ENCODE measurements around the gene NPNT.
A peak's percentile ranks its signal among the peaks of the same experiment; 100 is the strongest.

The NPNT gene

GRCh38 chr4:105951198-105951597 is 55.9 kb downstream of the NPNT start:
- TF ChIP-seq MYC (IDR thresholded peaks at IDR 0.05; ENCODE audit: low read depth, low read length), result no peak
- peak; percentile 41 for DNase-seq (ENCODE audit: low read depth)
- H3K4me3 ChIP-seq (ENCODE audit: low read depth, low read length), result no peak overlapping the region

- no peak for DNase-seq (ENCODE audit: low read depth)
- TF ChIP-seq MAX (IDR thresholded peaks at IDR 0.05; ENCODE audit: low read depth, low read length) (no peak), CTCF (IDR thresholded peaks at IDR 0.05; ENCODE audit: low read depth, low read length) (no peak), MYC (IDR thresholded peaks at IDR 0.05; ENCODE audit: low read depth, low read length) (no peak)
- H3K4me3 ChIP-seq (ENCODE audit: low read depth, low read length), result no peak overlapping the region
Observed at GRCh38 chr4:105952591-105952990, 57.3 kb downstream of the NPNT start.

GRCh38 chr4:105956569-105956968 is 61.3 kb downstream of the NPNT start:
- no peak for DNase-seq (ENCODE audit: low read depth)
- no peak for TF ChIP-seq MYC (IDR thresholded peaks at IDR 0.05; ENCODE audit: low read depth, low read length)
- TF ChIP-seq POLR2A (IDR thresholded peaks at IDR 0.05; ENCODE audit: extremely low read depth, insufficient read length), result no peak
- TF ChIP-seq MAX (IDR thresholded peaks at IDR 0.05; ENCODE audit: low read depth, low read length), result no peak
- H3K4me3 ChIP-seq (ENCODE audit: low read depth, low read length), result no peak overlapping the region

GRCh38 chr4:105957680-105958079 is 62.4 kb downstream of the NPNT start:
- TF ChIP-seq MAX (IDR thresholded peaks at IDR 0.05; ENCODE audit: low read depth, low read length), result no peak
- TF ChIP-seq MYC (IDR thresholded peaks at IDR 0.05; ENCODE audit: low read depth, low read length), result no peak
- TF ChIP-seq POLR2A (IDR thresholded peaks at IDR 0.05; ENCODE audit: extremely low read depth, insufficient read length), result no peak
- TF ChIP-seq CTCF (IDR thresholded peaks at IDR 0.05; ENCODE audit: low read depth, low read length), result no peak
- DNase-seq (ENCODE audit: low read depth), result no peak
- H3K4me3 ChIP-seq (ENCODE audit: low read depth, low read length), result no peak overlapping the region

- no peak for TF ChIP-seq MAX (IDR thresholded peaks at IDR 0.05; ENCODE audit: low read depth, low read length)
- TF ChIP-seq MYC (IDR thresholded peaks at IDR 0.05; ENCODE audit: low read depth, low read length), result no peak
- no peak overlapping the region for H3K4me3 ChIP-seq (ENCODE audit: low read depth, low read length)
- no peak for DNase-seq (ENCODE audit: low read depth)
Observed at GRCh38 chr4:105963461-105964400, 68.5 kb downstream of the NPNT start.

- H3K4me3 ChIP-seq (ENCODE audit: low read depth, low read length), result no peak overlapping the region
- no peak for TF ChIP-seq POLR2A (IDR thresholded peaks at IDR 0.05; ENCODE audit: extremely low read depth, insufficient read length)
- TF ChIP-seq CTCF (IDR thresholded peaks at IDR 0.05; ENCODE audit: low read depth, low read length), result no peak
- TF ChIP-seq MAX (IDR thresholded peaks at IDR 0.05; ENCODE audit: low read depth, low read length), result no peak
- TF ChIP-seq MYC (IDR thresholded peaks at IDR 0.05; ENCODE audit: low read depth, low read length), result no peak
- no peak for DNase-seq (ENCODE audit: low read depth)
Observed at GRCh38 chr4:105965183-105965800, 70.0 kb downstream of the NPNT start.

GRCh38 chr4:105966051-105966450 is 70.8 kb downstream of the NPNT start:
- TF ChIP-seq MAX (IDR thresholded peaks at IDR 0.05; ENCODE audit: low read depth, low read length), result no peak
- TF ChIP-seq CTCF (IDR thresholded peaks at IDR 0.05; ENCODE audit: low read depth, low read length), result no peak
- H3K4me3 ChIP-seq (ENCODE audit: low read depth, low read length), result no peak overlapping the region
- DNase-seq (ENCODE audit: low read depth), result no peak

All from NB4 (cell line).